Panc1 (cell line): ENCODE results near the gene APOL6.

Experiments used
- CTCF ChIP-seq: fragments of 450-650 bp; IDR thresholded peaks from 2 replicates; pipeline ENCODE4 v1.5.1; 2017; ENCODE audit warnings: mild to moderate bottlenecking
- POLR2AphosphoS5 ChIP-seq: IDR thresholded peaks from 2 replicates; pipeline ENCODE4 v1.6.1; 2012; ENCODE audit warnings: mild to moderate bottlenecking, low read depth, low read length, moderate library complexity
- TCF7L2 ChIP-seq: IDR thresholded peaks from 2 replicates; pipeline ENCODE4 v1.6.1; 2011; ENCODE audit warnings: mild to moderate bottlenecking, low read depth, low read length, inconsistent platforms
- TF ChIP-seq, protein P1 (sequence below), 2 experiments: IDR thresholded peaks; 2 replicates each; pipeline ENCODE4 v1.6.1; 2011 to 2012; ENCODE audit warnings: low read depth in 2 of 2, control low read depth in 1 of 2, low read length in 1 of 2, mild to moderate bottlenecking in 1 of 2, moderate library complexity in 1 of 2; ENCODE audit not compliant: insufficient read depth in 1 of 2

DNA sequence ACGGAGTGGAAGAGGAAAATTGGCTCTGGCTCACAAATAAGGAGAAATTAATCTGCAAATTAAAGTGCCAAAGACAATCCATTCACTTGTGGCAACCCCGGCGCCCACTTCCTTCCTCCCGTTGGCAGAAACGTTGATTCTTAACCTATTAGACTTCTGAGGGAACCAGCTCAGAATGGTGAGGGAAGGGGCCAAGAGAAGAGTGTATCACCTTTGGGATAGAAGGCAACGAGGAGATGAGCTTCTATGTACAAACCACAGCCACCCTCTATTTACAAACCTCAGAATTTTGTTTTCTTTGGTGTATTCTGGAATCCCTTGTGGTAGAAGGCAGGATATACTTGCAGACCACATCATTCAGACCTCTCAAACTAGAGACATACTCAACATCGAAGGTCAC lies 32.2 kb upstream of the APOL6 start:
- TF ChIP-seq TCF7L2 (no peak), POLR2AphosphoS5 (no peak), CTCF (no peak)
- TF ChIP-seq, protein P1, sequence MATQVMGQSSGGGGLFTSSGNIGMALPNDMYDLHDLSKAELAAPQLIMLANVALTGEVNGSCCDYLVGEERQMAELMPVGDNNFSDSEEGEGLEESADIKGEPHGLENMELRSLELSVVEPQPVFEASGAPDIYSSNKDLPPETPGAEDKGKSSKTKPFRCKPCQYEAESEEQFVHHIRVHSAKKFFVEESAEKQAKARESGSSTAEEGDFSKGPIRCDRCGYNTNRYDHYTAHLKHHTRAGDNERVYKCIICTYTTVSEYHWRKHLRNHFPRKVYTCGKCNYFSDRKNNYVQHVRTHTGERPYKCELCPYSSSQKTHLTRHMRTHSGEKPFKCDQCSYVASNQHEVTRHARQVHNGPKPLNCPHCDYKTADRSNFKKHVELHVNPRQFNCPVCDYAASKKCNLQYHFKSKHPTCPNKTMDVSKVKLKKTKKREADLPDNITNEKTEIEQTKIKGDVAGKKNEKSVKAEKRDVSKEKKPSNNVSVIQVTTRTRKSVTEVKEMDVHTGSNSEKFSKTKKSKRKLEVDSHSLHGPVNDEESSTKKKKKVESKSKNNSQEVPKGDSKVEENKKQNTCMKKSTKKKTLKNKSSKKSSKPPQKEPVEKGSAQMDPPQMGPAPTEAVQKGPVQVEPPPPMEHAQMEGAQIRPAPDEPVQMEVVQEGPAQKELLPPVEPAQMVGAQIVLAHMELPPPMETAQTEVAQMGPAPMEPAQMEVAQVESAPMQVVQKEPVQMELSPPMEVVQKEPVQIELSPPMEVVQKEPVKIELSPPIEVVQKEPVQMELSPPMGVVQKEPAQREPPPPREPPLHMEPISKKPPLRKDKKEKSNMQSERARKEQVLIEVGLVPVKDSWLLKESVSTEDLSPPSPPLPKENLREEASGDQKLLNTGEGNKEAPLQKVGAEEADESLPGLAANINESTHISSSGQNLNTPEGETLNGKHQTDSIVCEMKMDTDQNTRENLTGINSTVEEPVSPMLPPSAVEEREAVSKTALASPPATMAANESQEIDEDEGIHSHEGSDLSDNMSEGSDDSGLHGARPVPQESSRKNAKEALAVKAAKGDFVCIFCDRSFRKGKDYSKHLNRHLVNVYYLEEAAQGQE (IDR thresholded peaks at IDR 0.05; ENCODE audit: insufficient read depth in 1 of 2, low read depth in 2 of 2, low read length in 1 of 2) = no peak
